Stimulated activated CD4-positive, alpha-beta T cell treated with anti-CD3 and anti-CD28 coated beads, TNF-alpha, amount 100 ng/mL, for 48 hours (primary cell): ENCODE measurements around the gene CCR5AS.
"Not testable (repeated sequence)": the region's sequence is repeated elsewhere in the genome, so short reads cannot be mapped to it uniquely, and the experiment has no call there.

Experiments used
- DNase-seq, 3 donors: peaks; one replicate each; pipeline ENCODE4 v3.0.0-alpha.2; 2020; ENCODE audit warnings: low read depth in 3 of 3

Gene CCR5AS

GRCh38 chr3:46405301-46406019 lies 1.4 kb downstream of the CCR5AS start:
- no peak for DNase-seq

- DNase-seq: not testable (repeated sequence)
These were observed 4.0 kb downstream of the CCR5AS start for GRCh38 chr3:46402902-46403301.

- DNase-seq: no peak
These were observed 5.3 kb downstream of the CCR5AS start for GRCh38 chr3:46401579-46401978.

DNA sequence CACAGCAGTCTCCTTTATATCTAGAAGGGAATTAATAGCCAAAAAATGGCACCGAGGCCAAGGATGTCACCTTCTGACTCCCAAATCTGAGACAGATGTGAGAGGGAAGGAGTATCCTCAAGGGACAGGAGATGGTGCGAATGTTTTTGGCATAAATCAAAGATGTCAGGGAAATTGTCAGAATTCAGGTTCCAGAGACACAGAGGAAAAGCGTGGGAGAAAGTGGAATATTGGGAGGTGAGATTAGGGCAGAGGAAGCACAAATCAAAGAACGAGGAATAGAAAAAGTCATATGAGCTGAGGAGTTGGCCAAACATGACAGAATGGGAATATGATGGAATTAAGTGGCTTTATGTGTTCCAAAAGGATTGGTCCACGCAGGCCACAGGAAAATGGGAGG lies 6.0 kb downstream of the CCR5AS start:
- DNase-seq: no peak

GRCh38 chr3:46400000-46400734 lies 6.7 kb downstream of the CCR5AS start:
- DNase-seq: no peak

- DNase-seq: no peak
These were observed 7.3 kb downstream of the CCR5AS start for GRCh38 chr3:46399557-46399956.

DNA sequence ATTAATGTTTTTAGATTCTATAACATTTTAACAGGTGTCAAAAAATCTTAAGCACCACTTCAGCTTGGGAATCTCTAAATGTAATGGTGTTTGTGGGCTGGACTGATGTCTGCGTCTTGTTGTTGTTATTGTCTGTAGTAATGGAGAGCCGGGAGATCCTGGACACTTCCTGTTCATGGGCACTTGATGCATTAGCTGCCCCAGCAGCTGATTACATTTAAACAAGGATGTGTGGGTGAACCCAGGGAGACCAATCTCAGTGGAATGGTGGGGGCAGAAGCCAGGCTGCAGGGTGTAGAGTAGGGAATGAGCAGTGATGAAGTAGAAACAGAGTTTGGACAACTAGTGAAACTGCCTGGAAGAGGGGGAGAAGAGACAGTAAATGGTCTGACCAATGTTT lies 7.8 kb downstream of the CCR5AS start:
- DNase-seq: no peak

GRCh38 chr3:46398186-46398955 lies 8.5 kb downstream of the CCR5AS start:
- no peak for DNase-seq

DNA sequence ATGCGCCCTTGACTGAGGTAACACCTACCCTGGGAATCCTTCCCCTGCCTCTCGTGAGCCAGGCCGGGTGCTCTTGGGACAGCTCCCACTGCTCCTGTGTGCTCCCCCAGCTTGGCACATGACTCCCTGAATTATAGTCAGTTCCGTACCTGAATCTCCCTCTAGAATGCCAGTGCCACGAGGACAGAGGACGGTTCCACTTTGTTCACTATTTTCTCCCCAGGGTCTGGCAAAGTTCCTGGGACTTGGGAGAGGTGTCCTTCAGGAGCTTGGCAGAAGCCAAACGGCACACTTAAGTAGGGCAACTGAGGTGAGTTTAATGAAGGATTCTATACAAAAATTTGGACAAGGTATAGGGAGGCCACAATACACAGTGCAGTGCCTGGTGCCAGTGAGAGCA lies 9.8 kb downstream of the CCR5AS start:
- DNase-seq: no peak

GRCh38 chr3:46395766-46396530 lies 10.9 kb downstream of the CCR5AS start:
- DNase-seq: no peak

DNA sequence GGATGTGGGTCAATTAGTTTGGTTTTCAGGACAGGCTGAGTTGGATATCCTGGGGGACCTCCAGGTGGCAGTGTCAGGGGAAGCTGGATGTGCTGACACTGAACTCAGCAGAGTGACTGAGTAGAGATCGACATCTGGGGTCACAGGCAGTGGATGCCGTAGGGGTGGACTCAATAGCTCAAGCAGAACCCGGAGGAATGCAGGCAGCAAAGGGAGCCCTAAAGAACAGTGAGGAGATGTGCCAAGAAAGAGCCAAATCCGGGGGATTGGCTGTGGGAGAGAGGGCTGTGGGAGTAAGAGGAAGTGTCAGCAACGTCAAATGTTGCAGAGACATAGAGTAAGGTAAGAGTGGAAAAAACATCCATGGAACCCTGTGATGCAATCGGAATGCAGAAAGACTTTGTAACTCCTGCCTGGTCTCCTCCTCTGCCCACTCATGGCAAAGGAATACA lies 11.6 kb downstream of the CCR5AS start:
- DNase-seq: no peak

GRCh38 chr3:46393554-46394434 lies 13.1 kb downstream of the CCR5AS start:
- no peak for DNase-seq

- DNase-seq: no peak
These were observed 13.9 kb downstream of the CCR5AS start for GRCh38 chr3:46393011-46393410.

GRCh38 chr3:46391526-46391925 lies 15.3 kb downstream of the CCR5AS start:
- DNase-seq: not testable (repeated sequence)

DNA sequence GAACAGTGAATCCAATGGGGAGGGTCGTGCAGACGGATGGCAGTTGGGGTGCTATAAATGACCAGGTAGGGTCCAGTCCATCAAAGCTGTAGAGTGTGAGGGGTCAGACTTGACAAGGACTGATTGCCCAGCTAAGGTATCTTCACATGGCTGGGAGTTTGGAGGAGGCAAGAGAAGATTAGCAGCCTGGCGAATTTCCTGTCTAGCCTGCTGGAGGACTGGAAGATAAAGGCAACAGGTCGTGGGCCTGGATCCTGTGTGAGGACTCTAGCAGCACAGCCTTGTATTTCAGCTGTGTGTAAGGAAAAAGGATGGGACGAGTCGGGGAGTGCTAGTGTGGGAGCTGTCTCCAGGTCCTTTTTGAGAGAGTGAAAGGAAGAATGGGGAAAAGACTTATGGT lies 17.6 kb downstream of the CCR5AS start:
- DNase-seq: no peak

DNA sequence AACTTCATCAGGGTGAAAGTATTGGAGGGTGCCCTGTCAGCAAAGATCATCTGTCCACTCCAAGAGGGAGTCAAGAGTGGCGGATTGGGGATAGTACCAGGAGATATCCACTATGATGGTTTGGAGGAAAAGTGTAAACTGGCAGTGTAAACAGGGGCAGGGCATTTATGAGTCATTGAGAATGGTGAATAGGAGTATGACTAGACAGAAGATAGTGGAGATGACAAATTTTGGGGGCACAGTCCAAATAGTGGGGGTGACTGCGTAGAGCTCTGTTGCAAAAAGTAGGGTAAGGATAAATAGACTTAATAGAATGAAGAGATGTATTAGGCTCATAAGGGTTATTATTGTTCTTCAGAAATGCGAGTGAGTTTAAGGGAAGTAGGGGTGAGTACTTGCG lies 18.0 kb downstream of the CCR5AS start:
- not testable (repeated sequence) for DNase-seq

GRCh38 chr3:46386205-46386604 lies 20.7 kb downstream of the CCR5AS start:
- no peak for DNase-seq

DNA sequence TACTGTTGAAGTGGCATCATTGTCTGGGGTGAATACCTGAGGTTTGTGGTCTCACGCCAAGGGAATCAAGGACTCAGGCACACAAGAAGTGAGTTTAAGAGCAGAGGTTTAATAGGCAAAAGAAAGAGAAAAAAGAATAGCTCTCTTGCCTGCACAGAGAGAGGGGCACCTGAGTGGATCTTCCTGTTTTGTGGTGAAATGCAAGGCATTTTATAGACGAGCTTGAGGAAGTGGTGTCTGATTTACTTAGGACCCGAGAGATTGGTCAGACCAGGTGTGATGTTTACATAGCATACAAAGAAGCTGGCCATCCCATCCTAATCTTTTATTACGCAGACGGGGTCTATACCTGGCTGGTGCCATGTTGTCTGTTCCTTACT lies 22.9 kb downstream of the CCR5AS start:
- no peak for DNase-seq

- no peak for DNase-seq
These were observed 23.5 kb downstream of the CCR5AS start for GRCh38 chr3:46383211-46383950.

GRCh38 chr3:46381625-46382024 lies 25.2 kb downstream of the CCR5AS start:
- DNase-seq: no peak
